HS-5 (cell line): Measurements from ENCODE around the gene POU2AF1.
A peak's percentile ranks its signal among the peaks of the same experiment; 100 is the strongest.

Source experiments
- DNase-seq: peaks from one replicate; pipeline ENCODE4 v3.0.0-alpha.2; 2012; ENCODE audit warnings: low read depth

The POU2AF1 gene

DNA sequence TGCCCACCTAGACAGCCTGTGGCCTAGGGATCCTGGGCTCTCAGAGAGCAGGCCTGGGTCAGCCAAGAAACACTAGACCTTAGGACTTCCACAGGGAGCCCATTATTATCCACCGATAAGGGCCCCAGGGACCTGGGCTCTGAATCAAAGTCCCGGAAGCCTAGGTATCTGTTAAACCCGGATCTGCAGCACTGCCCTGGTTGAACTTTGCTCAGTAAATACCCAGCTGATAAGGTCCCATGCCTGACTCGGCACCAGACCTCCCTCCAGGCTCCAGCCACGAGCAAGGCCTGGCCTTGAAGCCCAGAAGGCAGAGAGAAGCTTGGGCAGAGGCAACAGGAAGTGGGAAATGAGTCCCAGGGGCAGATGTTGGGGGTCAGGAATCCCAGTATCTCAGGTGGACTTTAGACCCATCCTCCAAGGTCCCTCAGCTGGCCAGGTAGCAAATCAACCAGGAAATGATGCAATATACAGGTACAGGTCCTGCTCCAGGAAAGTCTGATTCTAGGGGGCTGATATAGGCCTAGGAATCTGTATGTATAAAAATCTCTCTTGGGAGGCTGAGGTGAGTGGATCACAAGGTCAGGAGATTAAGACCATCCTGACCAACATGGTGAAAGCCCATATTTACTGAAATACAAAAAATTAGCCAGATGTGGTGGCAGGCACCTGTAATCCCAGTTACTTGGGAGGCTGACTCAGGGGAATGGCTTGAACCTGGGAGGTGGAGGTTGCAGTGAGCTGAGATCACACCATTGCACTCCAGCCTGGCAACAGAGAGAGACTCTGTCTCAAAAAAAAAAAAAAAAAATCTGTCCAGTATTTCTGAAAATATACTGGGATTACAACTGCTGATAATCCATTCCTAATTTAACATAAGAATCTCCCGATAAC is 18.7 kb downstream of the POU2AF1 start:
- no peak for DNase-seq

- DNase-seq, result no peak
These were observed 19.6 kb downstream of the POU2AF1 start for GRCh38 chr11:111359223-111360149.

DNA sequence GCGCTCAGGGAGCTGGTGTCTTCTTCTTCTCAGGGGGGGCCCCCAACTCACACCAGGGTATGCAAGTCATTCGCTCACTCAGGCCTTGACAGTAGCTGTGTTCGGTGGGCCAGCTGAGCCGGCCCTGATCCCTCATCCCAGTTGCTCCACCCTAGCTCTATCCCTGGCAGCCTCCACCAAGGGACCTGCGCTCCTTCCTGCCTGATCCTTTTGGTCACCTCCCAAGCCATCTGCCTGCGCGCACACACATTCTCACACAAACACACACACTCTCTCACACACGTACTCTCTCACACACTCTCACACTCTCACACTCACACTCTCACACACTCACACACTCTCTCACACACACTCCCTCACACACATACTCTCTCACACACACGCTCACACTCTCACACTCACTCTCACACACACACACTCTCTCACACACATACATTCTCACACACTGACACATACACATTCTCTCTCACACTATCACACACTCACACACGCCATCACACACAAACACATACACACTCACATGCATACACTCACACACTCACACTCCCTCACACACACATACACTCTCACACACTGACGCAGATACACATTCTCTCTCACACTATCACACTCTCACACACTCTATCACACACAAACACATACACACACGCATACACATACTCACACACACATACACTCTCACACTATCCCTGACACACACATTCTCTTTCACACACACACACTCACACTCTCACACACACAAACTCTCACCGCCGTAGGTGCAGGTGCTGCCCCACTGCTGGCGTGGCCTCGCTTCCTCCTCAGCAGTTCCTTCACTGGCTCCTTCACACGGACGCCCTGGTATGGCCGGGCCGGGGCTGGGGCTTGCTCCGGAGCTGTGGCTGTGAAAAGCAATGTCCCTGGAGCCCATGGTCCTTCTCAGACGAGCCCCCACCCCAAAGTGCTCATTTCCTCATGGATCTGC is 20.8 kb downstream of the POU2AF1 start:
- no peak for DNase-seq

- no peak for DNase-seq
These were observed 21.7 kb downstream of the POU2AF1 start for GRCh38 chr11:111357150-111358037.

DNA sequence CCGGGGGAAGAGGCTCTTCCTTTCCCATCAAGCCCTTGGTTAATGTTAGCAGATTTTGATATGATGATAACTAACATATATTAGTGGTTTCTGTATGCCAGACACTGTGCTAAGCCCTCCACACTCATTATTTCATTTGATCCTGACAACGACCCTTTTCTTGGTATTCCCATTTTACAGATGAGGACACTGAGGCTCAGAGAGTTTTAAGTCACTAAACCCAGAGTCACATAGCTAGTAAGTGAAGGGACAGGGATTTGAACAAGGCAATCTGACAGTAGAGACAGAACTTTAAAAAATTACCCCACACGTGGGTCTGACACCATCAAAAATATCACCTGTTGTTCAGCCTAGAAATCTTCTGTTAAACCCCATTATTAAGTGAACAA is 22.4 kb downstream of the POU2AF1 start:
- DNase-seq, result no peak

DNA sequence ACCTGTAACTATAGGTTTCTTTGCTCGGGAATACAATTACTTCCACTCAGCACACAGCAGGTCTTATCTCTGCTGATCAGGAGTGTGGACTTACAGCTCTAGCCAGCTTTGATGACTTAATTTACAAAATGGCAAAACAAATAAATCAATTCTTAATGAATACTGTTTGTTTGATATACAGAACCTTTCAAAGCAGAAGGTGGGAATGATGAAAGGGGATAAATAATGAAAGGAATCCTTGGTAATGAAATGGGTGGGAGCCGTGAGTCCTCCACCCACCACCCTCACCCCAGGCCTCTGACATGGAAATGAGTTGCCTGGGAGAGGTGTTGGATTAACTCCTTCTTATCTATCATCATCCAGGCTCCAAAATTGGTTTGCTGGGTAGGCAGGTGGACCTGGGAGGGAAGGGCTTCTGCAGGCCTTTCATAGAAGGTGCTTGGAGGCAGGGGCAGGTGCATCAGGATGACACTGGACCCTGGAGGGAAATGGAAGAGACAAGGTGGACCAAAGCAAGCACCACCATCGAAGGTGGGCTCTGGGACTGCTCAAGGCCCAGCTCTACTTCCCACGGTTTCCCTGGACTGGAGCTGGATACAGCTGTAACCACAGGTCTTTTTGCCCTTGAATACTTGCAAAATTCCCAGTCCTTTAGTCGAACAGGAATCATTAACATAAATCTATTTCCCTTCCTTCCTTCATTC is 23.0 kb downstream of the POU2AF1 start:
- no peak for DNase-seq

DNA sequence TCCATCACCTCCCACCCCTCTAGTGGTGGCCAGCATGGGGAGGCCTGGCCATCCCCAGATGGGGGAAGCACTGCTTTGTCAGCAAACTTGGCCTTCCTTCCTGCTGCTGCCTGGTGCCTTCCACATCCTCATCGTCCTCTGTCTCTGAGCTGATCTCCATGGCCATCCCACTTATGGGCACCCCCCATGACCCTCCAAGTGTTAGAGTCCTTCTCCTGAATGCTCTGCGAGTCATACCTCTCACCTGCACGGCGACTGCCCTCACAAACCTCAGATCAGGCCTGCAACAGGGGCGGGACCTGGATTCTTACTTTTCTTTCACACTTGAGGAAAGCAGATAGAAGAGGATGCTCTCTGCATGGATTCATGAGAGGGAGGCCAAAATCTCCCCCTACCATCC is 24.0 kb downstream of the POU2AF1 start:
- no peak for DNase-seq

DNA sequence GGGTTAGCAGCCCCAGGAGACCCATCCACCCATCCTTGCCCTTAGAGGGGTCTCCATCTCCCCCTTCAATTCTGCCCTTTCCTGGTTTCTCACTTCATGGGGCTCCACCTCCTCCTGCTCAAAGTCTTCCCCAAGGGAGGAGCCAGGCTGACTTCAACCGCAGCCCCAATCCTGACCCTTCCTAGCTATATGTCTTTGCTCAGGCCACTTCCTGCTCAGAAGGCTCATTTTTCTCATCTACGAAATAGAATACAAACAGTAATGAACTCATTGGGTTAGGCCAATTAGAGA is 24.5 kb downstream of the POU2AF1 start:
- no peak for DNase-seq

DNA sequence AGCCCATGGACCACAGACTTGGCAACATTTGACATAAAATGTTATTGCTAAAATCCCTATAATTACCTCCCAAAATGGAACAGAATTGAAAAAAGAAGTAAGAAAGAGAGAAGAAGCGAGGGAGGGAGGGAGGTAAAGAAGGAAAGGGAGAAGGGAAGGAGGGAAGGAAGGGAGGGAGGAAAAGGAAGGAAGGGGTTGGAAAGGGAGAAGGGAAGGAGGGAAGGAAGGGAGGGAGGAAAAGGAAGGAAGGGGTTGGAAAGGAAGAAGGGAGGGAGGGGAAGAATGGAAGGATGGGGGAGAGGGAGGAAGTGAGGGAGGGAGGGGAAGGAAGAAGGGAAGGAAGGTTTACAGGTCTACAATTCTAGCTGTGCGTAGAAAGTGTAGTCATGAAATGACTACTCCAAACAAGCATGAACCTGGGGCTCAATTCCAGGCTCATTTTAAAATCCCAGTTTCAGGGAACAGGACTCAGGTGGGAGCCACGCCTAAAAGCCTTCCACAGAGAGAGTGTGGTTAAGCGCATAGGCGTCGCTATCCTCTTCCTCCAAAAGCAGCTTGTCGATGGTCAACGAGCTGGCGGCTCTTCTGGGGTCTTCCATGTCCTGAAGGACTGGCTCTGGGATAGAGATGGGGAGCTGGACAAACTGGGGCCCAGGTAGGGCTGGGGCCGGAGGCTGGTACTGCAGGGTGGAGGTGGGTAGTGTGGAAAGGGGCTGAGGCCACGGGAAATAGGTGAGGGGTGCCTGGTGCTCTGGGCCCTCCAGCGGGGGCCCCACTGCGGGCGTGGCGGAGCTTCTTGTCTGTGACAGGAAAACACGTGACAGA is 25.1 kb downstream of the POU2AF1 start:
- no peak for DNase-seq

DNA sequence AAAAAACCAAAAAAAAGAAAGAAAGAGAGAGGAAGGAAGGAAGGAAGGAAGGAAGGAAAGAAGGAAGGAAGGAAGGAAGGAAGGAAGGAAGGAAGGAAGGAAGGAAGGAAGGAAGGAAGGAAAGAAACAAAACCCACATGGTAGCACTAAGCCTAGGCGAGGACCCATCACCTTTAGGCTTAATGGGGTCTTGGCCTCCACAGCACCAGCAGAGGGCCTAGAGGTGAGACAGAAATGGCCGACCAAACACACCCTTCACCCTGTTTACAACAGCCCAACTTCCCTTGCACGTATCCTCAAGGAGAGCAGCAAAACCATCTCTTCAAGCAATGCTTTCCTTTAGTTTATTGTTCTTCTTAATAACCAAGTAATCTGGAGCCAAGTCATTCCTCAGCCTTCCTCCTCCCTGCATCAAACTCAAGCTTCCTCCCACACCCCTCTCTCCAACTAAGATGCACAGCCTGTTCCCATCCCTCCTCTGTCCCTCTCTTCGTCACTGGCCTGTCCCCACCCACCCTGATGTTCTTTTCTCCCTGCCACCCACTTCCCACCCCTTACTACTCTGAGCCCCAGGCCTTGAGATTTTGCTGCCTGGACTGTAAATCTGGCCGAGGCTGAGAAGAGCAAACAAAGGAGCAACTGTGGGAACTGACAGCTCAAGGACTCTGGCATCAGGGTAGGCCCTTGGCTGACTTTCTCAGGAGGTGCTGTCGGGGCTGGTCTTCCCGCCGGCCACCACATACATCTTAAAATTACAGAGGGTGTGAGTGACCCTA is 26.0 kb downstream of the POU2AF1 start:
- no peak for DNase-seq

DNA sequence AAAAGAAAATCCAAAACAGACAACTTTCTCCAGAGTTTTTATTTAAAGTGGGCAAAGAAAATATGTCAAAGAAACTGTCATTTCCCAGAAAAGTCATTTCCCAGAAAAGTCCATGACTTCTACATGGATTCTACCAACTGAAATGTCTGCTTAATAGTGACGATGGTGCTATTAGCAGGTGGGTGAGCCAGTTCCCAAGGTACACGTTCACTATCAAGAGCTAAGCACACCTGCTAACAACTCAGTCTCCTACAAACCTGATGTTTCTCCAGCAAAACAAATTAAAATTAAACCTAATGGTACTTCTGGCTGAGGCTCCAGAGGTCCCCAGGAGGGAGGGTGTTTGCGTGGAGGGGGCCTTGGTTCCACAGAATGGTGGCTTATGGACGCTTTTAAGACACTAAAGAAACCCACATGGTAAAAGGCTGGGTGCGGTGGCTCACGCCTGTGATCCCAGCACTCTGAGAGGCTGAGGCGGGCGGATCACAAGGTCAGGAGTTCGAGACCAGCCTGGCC is 26.8 kb downstream of the POU2AF1 start:
- no peak for DNase-seq

- no peak for DNase-seq
These were observed 27.6 kb downstream of the POU2AF1 start for GRCh38 chr11:111351374-111352055.

DNA sequence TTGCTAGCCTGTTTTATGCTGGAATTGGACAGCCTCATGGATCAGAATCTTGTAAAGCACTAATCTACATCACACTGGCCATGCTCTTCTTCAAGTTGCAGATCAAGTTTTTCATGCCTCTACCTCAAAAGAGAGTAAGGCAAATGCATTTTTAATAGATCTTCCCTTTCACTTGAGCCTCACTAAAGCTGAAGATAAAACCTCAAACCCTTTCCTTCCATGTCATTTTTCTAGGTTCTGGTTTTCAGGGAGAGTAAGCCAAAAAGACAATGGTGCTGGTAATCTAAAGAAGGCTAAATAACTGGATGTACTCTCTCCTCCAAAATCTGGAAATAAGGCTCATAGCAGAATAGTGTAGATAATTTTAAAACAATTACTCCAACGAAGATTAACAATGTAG is 28.3 kb downstream of the POU2AF1 start:
- no peak for DNase-seq

DNA sequence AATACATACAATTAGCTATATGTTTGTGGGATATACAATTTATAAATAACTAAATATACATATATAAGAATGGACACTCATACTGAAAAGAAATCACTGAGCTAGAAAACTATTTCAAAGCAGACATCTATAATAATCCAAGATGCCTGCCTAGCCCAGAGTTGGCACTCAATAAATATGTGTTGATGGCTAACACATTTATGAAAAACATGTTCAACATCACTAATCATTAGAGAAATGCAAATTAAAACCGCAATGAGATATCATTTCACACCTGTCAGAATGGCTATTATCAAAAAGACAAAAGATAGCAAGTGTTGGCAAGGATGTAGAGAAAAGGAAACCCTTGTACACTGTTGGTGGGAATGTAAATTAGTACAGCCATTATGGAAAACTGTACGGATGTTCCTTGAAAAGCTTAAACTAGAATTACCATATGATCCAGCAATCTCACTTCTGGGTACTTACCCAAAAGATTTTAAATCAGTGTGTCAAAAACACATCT is 29.8 kb downstream of the POU2AF1 start:
- DNase-seq, result no peak

DNA sequence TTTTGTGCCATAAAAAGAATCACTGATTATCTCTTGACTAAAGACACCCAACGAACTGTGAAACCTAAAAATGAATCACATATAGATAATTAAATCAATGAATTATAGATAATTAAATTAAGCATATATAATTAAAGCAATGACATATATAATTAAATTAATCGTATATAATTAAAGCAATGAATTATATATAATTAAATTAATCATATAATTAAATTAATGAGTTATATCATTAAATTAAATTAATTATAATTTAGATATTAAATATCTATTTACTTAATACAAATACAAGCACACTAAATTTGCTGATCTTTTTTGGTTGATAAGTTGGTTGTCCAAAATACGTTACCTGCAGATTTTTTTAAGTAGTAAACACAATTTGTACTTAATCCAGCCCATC is 30.9 kb downstream of the POU2AF1 start:
- no peak for DNase-seq

DNA sequence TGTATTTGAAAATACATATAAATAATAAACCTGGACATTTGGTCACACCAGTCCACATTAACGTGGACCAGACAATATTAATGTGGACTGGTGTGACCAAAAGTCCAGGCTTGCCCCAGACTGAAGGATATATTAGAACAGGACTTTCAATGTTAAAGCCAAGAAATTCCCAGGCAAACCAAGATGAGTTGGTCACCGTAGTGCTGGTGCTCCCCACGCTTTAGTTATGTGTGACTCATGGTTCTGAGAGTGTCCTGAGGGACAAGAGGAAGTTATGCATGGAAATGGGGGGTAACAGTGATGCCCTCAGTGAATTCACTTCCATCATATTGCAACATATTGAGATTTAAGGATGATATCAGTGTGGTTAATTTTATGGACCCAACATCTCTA is 31.4 kb downstream of the POU2AF1 start:
- DNase-seq, result peak; percentile 49

- no peak for DNase-seq
These were observed 31.9 kb downstream of the POU2AF1 start for GRCh38 chr11:111347002-111347722.
